Kidney epithelial cell (primary cell): ENCODE measurements around the gene LRRC47. TPM values are rescaled to one million over a fixed set of nuclear protein-coding genes. Genes with fewer than 3 reads are reported as not detected.
"Not testable (repeated sequence)": the region's sequence is repeated elsewhere in the genome, so short reads cannot be mapped to it uniquely, and the experiment has no call there.

ENCODE experiments used
- DNase-seq: peaks from one replicate; pipeline ENCODE4 v3.0.0-alpha.2; 2010; ENCODE audit warnings: low read depth
- H3K27me3 ChIP-seq: 2 replicates; pipeline ENCODE4 v1.6.0; 2011; ENCODE audit warnings: low read length; ENCODE audit not compliant: control insufficient read depth, insufficient read depth
- H3K36me3 ChIP-seq: 2 replicates; pipeline ENCODE4 v1.5.1; 2011; ENCODE audit warnings: low read length; ENCODE audit not compliant: control insufficient read depth, insufficient read depth
- H3K4me3 ChIP-seq: 2 replicates; pipeline ENCODE4 v1.5.1; 2011; ENCODE audit warnings: low read depth, mild to moderate bottlenecking, control low read depth, low read length
- total RNA-seq: library from RNA; depleted of rRNA; stranded (reverse); fragments of >200 nt; gene quantifications from 2 replicates; pipeline ENCODE4 v1.2.3, GENCODE V29; 2015
- TF ChIP-seq, protein P1 (sequence below): IDR thresholded peaks from 2 replicates; pipeline ENCODE4 v1.5.1; 2011; ENCODE audit warnings: mild to moderate bottlenecking, moderate library complexity, low read length, control low read depth, inconsistent platforms; ENCODE audit not compliant: insufficient read depth, poor library complexity, severe bottlenecking

LRRC47 gene
- total RNA-seq, 1 donor from 2014 or later, result 55.9 TPM

GRCh38 chr1:3753656-3754454, 42.4 kb downstream of the LRRC47 start:
- DNase-seq, result no peak
- Histone ChIP-seq H3K27me3 (peaks cover 10% of the 10 kb centered on the region), H3K36me3 (no peaks in the 10 kb centered on the region), H3K4me3 (no peak overlapping the region)
- TF ChIP-seq, protein P1, sequence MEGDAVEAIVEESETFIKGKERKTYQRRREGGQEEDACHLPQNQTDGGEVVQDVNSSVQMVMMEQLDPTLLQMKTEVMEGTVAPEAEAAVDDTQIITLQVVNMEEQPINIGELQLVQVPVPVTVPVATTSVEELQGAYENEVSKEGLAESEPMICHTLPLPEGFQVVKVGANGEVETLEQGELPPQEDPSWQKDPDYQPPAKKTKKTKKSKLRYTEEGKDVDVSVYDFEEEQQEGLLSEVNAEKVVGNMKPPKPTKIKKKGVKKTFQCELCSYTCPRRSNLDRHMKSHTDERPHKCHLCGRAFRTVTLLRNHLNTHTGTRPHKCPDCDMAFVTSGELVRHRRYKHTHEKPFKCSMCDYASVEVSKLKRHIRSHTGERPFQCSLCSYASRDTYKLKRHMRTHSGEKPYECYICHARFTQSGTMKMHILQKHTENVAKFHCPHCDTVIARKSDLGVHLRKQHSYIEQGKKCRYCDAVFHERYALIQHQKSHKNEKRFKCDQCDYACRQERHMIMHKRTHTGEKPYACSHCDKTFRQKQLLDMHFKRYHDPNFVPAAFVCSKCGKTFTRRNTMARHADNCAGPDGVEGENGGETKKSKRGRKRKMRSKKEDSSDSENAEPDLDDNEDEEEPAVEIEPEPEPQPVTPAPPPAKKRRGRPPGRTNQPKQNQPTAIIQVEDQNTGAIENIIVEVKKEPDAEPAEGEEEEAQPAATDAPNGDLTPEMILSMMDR, result no peak

- no peak within 1 kb of the TSS for H3K4me3 ChIP-seq
- peaks cover 10% of the 10 kb centered on the region for H3K27me3 ChIP-seq
- no peak for DNase-seq
- H3K36me3 ChIP-seq, result no peaks in the 10 kb centered on the region
- TF ChIP-seq, protein P1, result no peak
Observed at GRCh38 chr1:3752400-3752945, 43.8 kb downstream of the LRRC47 start, which contains the start of gene CCDC27. TSS of gene CCDC27 (plus strand) at chr1:3752450. CDS start at chr1:3752482, 32 bp downstream.

- H3K4me3 ChIP-seq, result no peak overlapping the region
- no peak for DNase-seq
- TF ChIP-seq, protein P1, result no peak
- no peaks in the 10 kb centered on the region for H3K36me3 ChIP-seq
- peaks cover 4% of the 10 kb centered on the region for H3K27me3 ChIP-seq
Observed at GRCh38 chr1:3750741-3751140, 45.6 kb downstream of the LRRC47 start.

DNA sequence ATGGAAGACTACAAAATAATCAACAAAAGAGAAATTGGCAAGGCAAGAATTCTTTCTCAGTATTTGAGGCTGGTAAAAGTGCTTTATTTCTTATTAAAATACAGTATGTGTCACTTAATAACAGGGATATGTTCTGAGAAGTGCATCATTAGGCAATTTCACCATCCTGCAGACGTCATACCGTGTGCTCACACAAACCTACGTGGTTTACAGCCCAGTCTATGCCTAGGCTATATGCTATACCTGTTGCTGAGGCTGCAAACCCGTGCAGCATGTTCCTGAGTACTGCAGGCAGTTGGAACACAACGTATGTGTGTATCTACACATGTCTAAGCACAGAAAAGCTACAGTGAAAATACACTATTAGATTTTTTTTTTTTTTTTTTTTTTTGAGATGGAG, 46.8 kb downstream of the LRRC47 start:
- no peaks in the 10 kb centered on the region for H3K36me3 ChIP-seq
- peaks cover 2% of the 10 kb centered on the region for H3K27me3 ChIP-seq
- no peak for DNase-seq
- TF ChIP-seq, protein P1, result no peak
- H3K4me3 ChIP-seq, result no peak overlapping the region

- not testable (repeated sequence) for H3K4me3 ChIP-seq, DNase-seq, H3K27me3 ChIP-seq, H3K36me3 ChIP-seq
Observed at GRCh38 chr1:3748316-3748900, 47.9 kb downstream of the LRRC47 start.

DNA sequence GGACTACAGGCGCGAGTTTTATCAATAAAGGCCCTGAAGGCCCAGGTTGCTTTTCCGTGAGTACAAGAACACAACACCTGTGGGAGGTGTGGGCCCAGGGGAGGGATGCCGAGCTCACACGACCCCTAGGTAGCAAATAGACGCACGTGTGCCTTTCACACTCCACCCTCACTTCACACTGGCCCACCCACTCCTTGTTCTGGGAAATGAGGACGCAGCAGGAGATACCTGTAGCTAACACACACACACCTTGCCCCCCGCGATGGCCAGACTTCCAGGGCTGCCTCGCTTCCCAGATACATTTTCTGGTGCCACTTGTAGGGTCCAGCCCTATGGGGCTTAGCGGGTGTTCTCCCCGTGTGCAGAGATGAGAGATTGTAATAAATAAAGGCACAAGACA, 48.4 kb downstream of the LRRC47 start:
- no peak for DNase-seq
- Histone ChIP-seq H3K36me3 (no peaks in the 10 kb centered on the region), H3K4me3 (no peak overlapping the region), H3K27me3 (peaks cover 2% of the 10 kb centered on the region)
- TF ChIP-seq, protein P1, result no peak
